GM18909 (cell line): ENCODE results near the gene BBIP1.

Source experiments
- ATAC-seq: cut with Tn5 transposase; IDR thresholded peaks from one replicate; pipeline ENCODE4 v1.9.1; 2021; ENCODE audit warnings: mild to moderate bottlenecking; ENCODE audit not compliant: unreplicated experiment, poor library complexity

The BBIP1 gene, protein sequence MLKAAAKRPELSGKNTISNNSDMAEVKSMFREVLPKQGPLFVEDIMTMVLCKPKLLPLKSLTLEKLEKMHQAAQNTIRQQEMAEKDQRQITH

DNA sequence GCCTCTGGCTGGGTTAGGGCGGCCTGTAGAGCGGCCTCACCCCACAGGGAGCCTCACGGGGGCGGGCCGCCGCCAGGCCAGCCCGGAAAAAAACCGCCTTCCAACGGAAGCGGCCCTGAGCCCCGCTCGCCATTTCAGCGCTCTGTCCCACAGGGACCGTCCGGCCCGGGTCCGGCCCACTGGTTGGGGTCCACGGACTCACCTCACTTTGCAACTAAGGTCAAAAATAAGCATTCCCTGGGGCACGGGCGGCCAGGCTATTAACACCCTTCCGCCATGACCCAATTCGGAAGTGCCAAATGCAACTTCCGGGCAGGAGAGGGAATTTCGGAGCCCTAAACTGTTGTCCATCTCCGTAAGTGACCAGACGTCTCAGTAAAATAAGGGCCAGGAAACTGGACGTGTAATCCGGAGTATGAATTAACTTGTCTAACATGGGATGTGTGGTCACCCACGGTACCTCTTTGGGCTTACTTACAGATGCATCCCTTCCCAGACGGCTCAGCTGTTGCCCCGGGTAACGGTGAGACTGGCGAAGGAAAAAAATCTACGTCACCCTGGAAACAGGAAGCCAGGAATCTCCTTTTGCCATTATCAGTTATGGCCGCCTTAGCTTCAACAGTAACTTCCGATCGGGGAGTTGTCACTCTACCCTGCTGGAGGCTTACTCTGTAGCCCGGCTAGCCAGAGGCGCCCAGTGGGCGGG is at the start of gene BBIP1:
BBIP1 (minus strand) TSS at position 538 of the 706 bp plus-strand sequence. CDS start 1,023 bp downstream, outside the sequence.
- peak; percentile 84 for ATAC-seq

- no peak for ATAC-seq
Observed at GRCh38 chr10:110967645-110968044, 48.7 kb upstream of the BBIP1 start.

DNA sequence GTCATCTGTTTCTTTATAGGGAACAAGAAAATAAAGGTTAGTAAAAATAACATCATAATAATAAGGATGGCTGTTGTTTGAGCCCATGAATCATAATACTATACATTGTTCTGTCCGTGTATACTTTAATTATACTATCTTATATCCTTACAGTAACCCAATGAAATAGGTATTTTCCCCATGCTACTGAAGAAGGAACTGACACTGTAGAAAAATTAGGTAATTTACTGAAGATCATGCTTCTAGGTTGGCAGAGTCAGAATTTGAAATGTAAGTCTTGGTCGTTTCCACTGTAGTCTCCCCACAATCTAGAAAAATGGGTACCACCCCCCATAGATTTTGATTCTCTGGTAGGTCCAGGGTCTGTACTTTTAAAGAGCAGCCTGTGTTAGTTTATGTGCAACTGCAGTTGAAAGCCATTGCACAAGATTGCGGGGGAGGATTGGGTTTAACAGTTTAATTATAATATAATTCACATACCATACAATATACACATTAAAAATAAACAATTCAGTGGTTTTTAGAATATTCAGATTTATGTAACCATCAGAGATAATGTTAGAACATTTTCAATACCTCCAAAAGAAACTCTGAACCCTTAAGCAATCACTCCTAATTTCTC is 48.1 kb upstream of the BBIP1 start:
- ATAC-seq: no peak

- no peak for ATAC-seq
Observed at GRCh38 chr10:110966146-110966545, 47.2 kb upstream of the BBIP1 start.

- ATAC-seq: no peak
Observed at GRCh38 chr10:110965216-110965615, 46.2 kb upstream of the BBIP1 start.

DNA sequence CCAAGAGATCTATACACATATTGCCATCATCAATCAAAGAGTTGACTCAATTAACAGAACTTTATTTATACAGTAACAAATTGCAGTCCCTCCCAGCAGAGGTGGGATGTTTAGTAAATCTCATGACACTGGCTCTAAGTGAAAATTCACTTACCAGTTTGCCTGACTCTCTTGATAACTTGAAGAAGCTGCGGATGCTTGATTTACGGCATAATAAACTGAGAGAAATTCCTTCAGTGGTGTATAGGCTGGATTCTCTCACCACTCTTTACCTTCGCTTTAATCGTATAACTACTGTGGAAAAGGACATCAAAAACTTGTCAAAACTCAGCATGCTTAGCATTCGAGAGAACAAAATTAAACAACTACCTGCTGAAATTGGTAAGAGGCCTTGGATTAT is 45.7 kb upstream of the BBIP1 start:
- no peak for ATAC-seq

- ATAC-seq: no peak
Observed at GRCh38 chr10:110963162-110963561, 44.2 kb upstream of the BBIP1 start.

GRCh38 chr10:110962443-110962842 is 43.5 kb upstream of the BBIP1 start:
- ATAC-seq: no peak

- no peak for ATAC-seq
Observed at GRCh38 chr10:110960333-110960712, 41.3 kb upstream of the BBIP1 start.

- no peak for ATAC-seq
Observed at GRCh38 chr10:110959379-110960332, 40.7 kb upstream of the BBIP1 start.

GRCh38 chr10:110957606-110958005 is 38.6 kb upstream of the BBIP1 start:
- no peak for ATAC-seq

- ATAC-seq: no peak
Observed at GRCh38 chr10:110951381-110951780, 32.4 kb upstream of the BBIP1 start.

DNA sequence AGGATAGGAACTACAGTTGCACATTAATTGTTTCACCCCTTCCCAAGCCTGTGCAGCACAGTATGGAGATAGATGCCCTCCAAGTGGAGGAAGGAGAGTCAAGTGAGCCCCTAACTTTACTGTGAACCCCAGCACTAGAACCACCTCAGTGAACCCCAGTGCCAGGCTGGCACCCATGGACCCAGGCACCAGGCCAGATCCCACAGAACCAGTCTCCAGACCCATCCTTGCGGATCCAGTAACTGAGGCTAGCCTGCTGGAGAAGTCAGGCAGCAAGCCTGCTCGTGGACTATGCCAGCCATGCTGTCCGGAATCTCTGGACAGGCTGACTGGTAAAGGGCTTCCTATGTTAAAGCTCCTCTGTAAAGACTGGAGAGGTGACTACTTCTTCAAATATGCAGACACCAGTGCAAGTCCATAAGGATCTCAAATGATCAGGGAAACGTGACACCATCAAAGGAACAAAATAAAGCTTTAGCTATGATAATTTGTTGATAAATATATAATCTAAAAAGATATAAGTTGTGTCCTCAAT is 28.1 kb upstream of the BBIP1 start:
- no peak for ATAC-seq

DNA sequence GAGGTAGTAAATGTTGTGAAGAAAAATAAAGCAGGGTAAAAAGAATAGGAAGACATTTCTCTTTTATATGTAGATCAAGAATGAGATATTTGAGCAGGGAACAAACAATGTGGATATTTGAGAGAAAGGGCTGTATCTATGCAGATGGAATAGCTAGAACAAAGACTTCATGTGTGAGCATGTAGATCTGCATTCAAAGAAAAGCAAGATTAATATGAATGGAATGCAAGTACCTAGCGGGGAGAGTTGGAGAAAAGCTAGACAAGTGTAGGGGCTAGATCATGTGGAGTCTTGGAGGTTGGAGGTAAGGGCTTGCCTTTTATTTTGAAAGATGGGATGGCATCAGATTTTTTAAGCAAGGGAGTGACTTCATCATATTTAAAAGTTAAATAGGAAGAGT is 27.5 kb upstream of the BBIP1 start:
- ATAC-seq: no peak

GRCh38 chr10:110944792-110945396 is 25.9 kb upstream of the BBIP1 start:
- ATAC-seq: no peak

GRCh38 chr10:110939419-110939818 is 20.4 kb upstream of the BBIP1 start:
- ATAC-seq: no peak

DNA sequence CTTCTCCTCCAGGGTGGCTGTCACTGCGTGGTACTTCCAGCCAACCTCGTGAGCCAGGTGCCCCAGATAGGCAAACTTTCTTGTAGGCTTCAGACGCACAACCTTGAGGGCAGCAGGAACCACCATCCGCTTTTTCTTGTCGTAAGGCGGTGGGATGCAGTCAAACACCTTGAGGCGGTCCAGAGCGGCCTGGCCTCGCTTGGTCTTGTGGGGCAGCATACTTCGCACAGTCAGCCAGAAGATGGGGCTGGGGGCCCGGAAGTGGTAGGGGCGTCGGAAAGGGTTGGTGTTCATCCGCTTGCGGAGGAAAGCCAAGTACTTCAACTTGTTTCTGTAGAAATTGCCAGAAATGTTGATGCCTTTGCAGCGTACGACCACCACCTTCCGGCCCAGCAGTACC is 17.8 kb upstream of the BBIP1 start:
- ATAC-seq: no peak

DNA sequence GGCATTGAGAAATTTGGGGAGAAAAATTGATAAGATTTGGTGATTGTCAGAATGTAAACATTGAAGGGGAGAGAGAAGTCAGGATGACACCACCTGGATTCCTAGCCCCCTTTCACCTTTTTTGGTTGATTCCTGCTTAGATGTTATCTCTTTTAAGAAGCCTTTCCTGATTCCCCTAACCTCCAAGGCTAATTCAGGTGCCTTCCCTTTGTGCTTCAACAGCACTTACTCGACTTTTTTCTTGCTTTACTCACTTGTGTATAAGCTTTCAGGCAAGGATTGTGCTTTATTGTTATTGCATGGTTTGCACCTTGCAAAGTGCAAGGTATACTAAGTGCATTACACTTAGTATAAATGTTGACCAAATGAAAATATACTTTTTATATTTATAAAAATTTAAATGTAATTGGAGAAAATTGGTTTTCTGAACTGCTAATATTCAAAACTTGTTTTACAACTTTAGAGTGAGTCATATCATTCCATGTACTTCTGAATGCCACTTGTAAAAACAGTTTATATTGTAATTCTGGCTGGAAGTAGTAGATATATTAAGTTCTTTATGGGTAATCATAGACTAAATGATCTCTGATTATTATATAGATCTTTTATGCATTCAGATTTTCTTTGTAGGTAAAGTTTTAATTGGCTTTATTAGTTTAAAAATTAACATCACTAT is 13.7 kb upstream of the BBIP1 start:
- no peak for ATAC-seq

GRCh38 chr10:110931769-110932381 is 12.9 kb upstream of the BBIP1 start:
- ATAC-seq: no peak
